NK-92 (cell line): ENCODE measurements around the gene FCER2.

ENCODE experiments used
- DNase-seq: peaks from one replicate; lab custom pipeline; 2025; ENCODE audit not compliant: unreplicated experiment; lab: John Stamatoyannopoulos, UW

Gene FCER2

DNA sequence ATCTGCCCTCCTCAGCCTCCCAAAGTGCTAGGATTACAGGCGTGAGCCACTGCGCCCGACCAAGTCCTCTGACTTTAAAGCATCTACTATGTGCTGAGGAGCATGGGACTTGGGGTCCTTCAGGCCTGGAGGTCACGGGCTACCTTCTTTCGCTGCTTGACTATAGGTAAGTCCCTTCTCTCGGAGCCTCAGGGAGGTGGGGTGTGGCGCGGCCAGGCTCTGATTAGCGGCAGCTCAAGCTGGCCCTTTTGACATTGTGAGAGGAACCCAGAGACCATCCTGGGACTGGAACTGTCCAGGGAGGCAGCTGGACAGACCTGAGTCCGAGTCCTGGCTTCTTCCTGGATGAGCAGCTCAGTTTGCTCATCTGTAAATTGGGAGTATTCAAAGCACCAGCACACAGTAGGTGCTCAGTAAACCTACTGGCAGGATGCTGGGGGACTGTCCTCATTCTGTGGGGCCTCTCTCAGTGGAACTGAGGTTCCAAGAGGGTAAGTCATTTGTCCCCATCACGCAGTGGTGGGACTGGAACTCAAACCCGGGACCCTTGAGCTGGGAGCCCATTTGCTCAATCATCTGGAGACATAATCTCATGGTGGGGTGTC is 780 bp downstream of the FCER2 start:
- DNase-seq = no peak

DNA sequence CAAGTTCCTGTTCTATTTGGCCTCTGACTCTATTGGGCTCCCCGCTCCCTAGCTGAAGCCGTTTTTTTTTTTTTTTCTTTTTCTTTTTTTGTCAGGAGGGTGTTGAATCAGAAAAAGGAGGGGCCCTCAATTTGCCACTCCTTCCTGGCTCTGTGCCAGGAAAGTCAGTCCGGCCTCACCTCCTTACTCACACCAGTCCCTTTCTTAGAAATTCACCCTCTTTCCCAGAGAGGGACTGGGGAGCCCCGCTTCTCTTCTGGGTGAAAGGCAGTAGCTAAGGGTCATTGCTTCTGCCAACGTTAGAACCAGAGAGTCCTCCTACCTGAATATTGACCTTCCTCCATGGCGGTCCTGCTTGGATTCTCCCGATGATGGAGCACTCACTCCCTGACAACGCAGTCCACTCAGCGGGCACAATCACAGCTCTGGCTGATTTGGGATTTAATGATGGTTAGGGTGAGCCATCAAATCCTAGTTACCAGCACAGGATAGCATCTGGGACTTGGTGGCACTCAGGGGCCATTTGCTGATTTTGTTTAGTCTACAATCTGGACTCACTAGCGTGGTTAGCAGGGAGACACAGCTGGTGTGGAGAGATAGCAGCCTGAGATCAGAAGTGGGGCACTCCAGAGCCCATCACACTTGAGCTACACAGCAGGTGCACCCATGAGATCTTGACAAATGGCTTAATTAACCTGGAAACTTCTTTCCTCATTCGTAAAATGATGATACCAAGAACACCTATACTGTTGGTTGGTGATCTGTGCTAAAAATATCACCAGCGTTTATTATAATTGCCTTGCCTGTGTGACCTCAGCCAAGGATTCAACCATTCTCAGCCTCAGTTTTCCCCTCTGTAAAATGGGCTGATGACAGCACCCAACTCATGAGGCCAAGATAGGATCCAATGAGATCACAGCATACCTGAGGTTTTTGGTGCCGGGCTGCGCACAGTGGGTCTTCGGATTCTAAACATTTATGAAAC is 2.2 kb downstream of the FCER2 start:
- DNase-seq = no peak

DNA sequence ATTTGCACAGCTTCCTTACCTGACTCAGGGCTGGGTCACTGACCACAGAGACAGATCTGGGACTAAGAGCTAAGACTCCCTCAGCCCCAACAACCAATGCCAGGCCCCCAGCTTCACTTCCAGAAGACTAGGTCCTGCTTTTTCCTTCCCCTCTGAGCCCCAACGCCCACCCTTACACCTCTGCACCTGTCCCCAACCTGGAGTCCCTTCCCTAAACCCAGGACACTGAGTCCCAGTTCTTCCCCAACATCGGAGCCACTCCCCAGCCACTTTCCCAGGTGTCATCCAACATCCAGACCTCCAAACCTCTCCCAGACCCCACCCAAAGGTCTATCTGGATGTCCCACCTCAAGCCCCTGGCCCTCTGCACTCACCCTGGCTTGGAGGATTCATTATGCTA is 2.9 kb downstream of the FCER2 start:
- DNase-seq = no peak

DNA sequence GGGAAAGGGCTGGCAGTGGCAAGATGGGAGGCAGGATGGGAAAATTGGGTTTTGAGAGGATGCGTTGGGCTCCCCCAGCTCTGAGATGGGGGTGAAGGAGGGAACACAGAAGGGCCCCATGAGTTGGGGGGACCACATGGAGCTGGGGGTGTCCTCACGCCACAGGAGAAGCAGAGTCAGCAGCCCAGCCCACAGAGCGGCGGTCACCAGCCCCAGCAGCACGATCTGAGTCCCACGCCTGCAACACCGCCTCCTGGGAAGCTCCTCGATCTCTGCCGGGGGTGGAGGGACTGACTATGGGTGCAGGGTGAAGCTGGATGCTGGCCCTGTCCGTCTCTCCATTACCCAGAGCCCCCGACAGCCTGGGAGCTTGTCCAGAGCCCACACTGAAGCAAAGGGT is 3.3 kb downstream of the FCER2 start:
- DNase-seq = no peak

DNA sequence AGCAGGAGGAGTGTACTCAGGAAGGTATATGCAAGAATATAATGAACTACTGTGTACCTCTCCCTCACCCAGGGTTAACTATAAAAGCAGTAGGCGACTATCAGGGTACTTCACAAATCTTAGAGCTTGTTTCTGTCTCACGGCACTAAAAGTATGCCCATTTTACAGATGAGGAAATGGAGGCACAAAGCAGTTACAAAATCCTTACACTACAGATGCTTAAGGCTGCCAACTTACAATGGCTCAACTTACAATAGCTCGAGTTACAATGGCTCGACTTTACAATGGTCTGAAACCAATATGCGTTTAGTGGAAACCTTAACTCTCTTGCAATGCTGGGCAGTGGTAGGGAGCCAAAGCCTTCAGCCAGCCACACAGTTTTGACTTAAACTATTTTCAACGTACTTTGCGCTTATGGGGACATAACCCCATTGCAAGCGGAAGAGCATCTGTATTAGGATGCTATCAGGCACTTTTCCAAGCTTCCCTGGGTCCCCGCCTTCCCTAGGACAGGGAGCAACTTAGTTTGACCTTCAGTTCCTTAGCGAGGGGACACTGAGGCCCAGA is 4.1 kb downstream of the FCER2 start:
- no peak for DNase-seq

DNA sequence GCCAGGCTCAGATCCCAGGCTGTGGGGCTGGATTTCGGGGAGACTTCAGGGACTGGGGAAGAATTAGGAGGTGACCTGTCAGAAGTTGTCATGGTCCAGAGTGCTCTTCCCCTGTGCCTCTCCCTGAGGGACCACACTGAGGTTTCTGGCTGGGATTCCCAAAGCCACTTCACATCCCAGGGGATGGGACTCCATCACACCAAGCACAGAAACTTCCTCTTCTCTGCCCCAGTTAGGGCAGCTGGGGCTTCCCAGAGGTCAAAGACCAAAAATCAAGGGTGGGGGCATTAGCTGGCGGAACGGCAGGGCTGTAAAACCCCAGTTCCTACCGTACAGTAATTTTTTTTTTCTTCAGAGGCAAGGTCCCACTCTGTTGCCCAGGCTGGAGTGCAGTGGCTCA is 7.4 kb downstream of the FCER2 start:
- DNase-seq = no peak

DNA sequence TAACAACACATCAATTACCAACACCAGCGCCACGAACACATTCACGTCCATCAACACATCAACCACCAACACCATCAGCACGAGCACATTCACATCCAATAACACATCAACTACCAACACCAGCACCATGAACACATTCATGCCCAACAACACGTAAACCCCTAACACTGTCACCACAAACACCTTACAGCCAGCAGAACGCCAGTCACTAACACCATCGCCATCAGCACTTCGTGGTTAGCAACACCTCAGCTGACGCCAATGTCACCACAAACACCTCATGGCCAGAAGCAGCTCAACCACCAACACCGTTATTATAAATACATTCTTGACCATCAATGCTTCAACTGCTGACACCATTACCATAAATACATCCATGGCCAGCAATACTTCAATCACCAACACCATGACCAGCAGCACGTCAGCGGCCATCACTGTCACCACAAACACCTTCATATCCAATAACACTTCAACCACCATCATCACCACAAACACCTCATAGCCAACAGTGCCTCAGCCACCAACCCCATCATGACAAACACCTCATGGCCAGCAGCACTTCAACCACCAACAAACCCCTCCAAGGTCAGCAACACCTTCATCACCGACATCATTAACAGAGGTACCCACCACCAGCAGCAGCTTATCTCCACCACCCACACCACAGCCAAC is 9.4 kb downstream of the FCER2 start:
- no peak for DNase-seq

DNA sequence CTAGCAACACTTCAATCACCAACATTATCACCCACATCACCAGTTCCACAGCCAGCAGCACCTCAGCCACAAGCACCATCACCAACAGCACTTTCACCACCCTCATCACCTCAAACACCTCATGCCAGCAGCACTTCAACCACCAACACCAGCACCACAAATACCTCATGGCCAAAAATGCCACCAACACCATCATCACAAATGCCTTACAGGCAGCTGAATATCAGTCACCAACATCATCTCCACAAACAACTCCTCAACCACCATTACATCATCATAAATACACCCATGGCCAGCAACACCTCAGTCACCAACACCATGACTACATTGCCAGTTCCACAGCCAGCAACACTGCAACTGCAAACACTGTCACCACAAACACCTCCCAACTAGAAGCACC is 10.4 kb downstream of the FCER2 start:
- DNase-seq = no peak

DNA sequence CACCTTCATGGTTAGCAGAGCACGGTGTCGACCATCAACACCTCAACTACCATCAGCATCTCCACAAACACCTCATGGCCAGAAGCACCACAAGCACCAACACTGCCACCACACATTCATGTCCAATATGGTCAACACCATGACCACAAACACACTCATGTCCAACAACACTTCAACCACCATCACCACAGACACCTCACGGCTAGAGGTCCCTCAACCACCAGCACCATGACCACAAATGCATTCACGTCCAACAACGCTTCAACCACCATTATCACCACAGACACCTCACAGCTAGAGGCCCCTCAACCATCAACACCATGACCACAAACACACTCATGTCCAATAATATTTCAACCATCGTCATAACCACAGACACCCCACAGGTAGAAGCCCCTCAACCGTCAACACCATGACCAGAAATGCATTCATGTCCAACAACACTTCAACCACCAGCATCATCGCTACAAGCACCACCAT is 11.1 kb downstream of the FCER2 start:
- no peak for DNase-seq

DNA sequence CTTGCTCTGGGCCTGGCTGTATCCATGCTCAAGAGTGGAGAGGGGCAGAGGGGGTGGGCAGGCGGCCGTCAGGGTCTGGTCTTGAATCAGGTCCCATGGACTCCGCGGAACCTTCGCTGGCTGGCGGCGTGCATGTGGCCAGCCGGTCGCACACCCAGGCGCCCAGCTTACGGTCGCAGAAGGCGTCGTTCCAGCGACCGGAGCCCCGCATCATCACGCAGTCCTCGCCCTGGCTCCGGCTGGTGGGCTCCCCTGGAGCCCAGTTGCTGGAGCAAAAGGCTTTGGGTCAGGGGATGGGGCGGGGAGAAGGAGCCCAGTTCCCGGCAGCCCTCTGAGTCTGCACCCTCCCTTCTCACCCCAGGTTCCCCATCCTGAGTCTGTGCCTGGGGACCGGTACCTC is 12.8 kb downstream of the FCER2 start:
- DNase-seq = no peak

DNA sequence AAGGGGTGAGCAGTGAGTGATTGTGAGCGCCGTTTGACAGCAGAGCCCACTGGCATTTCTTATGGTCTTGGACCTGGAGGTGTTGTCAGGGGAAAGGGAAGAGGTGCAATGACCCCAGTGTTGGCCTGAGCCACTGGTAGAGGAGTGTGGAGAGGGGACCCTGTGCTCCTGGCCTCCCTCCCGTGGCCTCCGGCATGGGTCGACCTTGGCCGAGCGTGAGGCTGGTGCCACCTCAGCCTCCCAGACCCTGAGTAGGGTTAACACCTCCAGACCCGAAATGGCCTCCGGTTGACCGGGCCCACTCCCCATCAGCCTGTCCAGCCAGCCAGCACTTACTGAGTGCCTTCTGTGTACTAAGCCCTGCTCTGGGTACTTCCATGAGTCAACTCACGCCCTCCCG is 14.8 kb downstream of the FCER2 start:
- DNase-seq = no peak

DNA sequence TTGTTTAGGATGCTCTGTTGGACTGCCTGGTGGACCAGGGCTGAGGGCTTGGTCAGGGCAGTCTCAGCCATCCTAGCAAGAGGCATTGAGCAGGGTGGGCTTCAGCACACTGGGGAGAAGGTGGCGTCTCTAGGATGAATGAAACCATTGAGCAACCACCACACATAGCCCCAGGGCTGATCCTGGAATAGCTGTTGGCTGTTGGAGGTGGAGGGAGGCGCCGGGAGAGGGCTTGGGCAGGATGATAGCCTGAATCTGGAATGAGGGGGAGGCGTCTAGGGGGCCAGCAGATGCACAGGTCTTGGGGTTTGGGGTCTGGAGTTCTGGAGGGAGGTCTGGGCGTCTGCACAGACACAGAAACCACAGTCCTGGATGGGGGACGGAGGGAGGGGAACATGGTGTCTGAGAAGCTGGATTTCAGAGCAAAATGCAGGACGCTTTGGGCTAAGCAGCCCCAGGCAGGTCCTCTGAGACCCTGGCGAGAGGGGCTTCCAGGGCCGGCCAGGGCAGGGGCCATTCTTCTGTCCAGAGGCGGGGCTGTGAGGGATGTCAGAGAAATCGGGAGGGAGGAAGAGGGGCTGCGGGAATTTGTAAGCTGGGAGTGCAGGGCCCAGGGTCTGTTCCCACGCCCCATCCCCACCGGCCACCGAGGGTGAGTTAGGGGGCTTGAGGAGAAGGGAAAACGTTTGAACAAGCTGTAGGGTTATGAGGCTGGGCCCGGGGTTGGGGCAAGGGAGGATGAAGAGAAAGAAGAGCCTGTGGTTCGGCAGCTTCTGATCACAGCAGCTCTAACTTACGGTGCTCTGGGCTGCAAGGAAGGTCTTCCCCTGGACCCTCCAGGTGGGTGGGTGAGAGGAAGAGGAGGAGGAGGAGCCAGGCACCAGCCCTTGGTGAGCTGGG is 16.1 kb downstream of the FCER2 start:
- no peak for DNase-seq

DNA sequence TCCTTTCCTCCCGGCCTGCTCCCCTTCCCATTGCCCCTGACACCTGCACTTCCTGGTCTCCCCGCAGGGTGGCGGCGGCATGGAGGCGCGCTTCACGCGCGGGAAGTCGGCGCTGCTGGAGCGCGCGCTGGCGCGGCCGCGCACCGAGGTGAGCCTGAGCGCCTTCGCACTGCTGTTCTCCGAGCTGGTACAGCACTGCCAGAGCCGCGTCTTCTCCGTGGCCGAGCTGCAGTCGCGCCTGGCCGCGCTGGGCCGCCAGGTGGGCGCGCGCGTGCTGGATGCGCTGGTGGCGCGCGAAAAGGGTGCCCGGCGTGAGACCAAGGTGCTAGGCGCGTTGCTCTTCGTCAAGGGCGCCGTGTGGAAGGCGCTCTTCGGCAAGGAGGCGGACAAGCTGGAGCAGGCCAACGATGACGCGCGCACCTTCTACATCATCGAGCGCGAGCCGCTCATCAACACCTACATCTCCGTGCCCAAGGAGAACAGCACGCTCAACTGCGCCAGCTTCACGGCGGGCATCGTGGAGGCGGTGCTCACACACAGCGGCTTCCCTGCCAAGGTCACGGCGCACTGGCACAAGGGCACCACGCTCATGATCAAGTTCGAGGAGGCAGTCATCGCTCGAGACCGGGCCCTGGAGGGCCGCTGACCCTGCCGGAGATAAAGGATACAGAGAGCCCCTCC is 19.6 kb downstream of the FCER2 start:
- no peak for DNase-seq

DNA sequence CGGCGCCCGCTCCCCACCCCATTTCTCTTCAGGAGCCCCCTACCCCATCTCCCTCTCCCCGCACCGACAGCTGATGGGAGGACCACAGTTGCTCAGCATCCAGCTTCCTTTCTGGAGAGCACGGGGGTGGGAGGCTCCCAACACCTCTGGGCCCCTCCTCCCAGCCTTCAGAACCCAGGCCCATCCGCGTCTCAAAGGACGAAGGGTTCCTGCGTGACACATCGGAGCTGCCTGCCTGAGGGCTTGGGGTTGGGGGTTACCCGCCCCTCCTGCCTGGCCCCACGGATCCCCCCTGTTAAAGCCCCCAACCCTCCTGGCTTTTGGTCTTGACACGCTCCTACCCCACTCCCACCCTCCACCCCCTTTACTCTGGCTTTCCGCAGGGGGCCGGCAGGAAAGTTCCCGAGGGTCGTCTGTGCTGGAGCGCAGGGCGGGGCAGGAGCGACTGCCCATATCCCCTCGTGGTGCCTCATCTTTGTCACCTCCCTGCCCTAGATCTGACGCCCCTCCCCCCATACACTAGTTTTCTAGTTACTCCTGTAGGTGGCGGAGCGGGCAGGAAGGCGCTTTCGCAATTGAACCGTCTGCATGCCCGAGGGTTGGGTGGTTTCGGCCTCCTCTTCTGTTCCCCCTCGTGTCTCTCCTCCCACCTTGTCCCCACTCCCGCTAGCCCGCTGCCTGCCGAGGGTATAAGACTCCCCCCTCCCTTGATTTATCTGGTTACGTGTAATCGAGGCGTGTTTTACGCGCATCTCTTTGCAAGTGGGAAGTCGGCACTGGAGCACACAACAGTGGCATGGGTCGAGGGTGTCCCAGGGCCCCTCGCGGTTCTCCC is 20.4 kb downstream of the FCER2 start:
- peak; percentile 43 for DNase-seq

DNA sequence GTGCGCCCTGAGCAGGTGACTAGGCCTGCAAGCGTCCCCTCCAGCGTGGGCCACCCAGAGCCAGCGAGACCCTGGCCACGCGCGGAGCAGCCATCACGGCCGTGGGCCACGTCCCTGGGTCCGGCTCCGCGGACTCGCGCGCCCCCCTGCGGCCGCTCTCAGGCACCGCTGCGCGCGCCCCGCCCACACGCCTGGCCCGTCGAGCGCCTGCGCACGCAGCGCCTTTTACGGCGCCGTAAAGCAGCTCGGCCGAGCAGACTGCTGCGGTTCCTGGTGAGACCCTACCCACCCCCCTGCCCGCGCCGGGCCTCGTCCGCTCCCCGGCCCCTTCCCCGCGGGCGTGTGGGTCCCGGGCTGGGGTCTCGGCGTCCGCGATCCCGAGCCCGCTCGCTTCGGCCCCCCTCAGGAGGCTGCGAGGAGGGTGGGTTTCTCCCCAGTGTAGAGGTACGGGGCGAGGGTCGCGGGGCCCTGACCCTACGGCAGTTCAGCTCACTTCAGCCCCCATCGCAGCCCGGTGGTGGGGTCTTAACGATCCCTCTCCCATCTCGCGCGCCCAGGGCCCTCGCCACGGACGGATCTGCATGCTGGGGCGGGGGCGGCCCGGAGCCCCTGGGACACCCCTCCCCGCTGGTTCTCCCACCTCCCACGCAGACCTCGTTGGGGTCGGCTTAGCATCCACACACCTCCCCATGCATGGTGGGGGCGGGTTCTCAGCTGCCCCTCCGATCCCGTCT is 21.2 kb downstream of the FCER2 start, which contains the start of gene TRAPPC5:
TSS of gene TRAPPC5 (plus strand) at position 228 of the 734 bp plus-strand sequence. CDS start 1,421 bp downstream, outside the sequence.
- DNase-seq = no peak

DNA sequence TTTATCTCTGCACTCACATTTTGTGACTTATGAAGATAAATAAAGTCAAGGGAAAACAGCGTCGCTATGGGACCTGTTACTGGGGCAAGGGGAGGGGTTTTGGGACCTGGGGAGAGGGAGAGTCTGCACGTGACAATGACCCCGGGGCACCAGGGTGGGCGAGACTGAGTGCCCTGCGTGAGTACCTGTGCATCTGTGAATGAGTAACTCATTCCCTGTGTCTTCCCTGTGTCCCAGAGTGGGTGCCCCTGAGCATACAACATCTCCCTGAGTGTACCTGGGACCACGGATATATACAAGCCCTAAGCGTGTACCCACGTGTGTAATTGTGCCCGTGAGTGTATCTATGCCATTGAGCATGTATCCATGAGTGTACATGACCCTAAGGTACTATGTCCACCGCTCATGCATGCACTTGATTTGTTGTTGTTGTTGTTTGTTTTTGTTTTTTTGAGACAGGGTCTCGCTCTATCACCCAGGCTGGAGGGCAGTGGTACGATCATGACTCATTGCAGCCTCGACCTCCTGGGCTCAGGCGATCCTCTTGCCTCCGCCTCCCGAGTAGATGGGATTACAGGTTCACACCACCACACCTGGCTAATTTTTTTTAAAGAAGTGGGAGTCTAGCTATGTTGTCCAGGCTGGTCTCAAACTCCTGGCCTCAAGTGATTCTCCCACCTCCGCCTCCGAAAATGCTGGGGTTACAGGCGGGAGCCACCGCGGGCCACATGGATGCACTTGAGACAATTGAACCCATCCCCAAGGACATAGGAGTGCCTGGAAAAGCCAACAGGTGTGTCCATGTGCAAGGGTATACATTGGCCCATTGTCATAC is 21.9 kb downstream of the FCER2 start:
- DNase-seq = no peak
